Activated CD8-positive, alpha-beta memory T cell treated with anti-CD3 and anti-CD28 coated beads for 48 hours (primary cell): ENCODE data around the gene ALDOB.
"Not testable (repeated sequence)": the region's sequence is repeated elsewhere in the genome, so short reads cannot be mapped to it uniquely, and the experiment has no call there.

Experiments
- DNase-seq, 3 experiments: peaks; one replicate each; pipeline ENCODE4 v3.0.0-alpha.2; 2020; ENCODE audit warnings: low read depth in 2 of 3, low spot score in 2 of 3

Gene ALDOB

DNA sequence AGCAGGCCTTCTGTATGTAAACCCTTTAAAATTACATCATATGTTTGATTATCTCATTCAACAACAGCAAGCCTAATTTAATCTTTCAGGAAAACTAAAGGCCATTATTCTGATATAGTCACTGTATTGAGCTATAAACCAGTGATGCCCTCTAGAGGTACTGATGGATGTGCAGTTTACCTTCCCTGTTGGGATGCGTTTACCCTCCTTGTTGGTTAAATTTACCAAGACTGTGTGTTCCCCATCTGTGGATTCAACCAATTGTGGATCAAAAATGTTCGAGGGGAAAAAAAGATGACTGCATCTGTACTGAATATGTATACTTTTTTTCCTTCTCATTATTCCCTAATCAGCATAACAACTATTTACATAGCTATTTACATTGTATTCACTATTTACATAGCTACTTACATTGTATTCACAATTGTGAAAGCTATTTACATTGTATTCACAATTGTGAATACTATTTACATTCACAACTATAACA is 47.0 kb downstream of the ALDOB start:
- no peak for DNase-seq

DNA sequence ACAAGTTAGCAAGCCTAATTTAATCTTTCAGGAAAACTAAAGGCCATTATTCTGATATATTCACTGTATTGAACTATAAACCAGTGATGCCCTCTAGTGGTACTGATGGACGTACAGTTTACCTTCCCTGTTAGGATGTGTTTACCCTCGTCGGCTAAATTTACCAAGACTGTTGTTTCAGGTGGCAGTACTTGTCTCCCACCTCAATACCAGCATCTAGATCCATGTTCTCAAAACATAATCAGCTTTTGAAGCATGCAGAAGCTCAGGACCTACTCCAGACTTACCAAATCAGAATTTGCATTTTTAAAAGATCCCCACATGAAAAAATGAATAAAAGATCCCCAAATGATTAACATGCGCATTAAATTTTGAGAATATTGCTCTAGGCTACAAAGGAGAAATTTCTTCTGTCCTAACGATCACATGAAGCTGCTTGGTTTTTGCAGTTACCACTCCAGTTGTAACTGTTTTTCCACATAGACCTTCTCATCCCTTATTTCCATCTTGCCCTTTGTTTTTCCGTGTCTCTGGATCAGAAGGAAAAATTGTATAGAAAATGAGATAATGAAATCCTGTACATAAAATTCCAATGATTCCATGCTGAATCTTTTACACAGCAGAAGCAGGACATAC is 47.6 kb downstream of the ALDOB start:
- DNase-seq, result no peak

GRCh38 chr9:101384873-101385536 is 50.6 kb downstream of the ALDOB start, which contains the start of gene BAAT:
TSS of gene BAAT (minus strand) at chr9:101385006. CDS start at chr9:101371404, 13,602 bp downstream.
- DNase-seq, result not testable (repeated sequence)

- no peak for DNase-seq
Measured at GRCh38 chr9:101383361-101383760, 52.2 kb downstream of the ALDOB start.

- DNase-seq, result no peak
Measured at GRCh38 chr9:101381833-101382342, 53.7 kb downstream of the ALDOB start.

DNA sequence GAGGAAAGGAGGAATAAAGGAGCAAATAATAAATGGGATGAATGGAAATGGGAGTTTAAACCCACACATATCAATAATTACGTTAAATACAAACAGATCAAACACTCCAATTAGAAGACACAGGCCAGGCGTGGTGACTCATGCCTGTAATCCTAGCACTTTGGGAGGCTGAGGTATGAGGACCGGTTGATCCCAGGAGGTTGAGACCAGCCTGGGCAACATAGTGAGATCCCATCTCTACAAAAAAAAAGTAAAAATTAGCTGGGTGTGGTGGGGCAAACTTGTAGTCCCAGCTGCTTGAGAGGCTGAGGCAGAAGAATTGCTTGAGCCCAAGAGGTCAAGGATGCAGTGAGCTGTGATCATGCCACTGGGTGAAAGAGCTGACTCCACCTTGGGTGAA is 54.5 kb downstream of the ALDOB start:
- DNase-seq, result no peak

- DNase-seq, result no peak
Measured at GRCh38 chr9:101380295-101380694, 55.3 kb downstream of the ALDOB start.

- no peak for DNase-seq
Measured at GRCh38 chr9:101376111-101376848, 59.3 kb downstream of the ALDOB start.

DNA sequence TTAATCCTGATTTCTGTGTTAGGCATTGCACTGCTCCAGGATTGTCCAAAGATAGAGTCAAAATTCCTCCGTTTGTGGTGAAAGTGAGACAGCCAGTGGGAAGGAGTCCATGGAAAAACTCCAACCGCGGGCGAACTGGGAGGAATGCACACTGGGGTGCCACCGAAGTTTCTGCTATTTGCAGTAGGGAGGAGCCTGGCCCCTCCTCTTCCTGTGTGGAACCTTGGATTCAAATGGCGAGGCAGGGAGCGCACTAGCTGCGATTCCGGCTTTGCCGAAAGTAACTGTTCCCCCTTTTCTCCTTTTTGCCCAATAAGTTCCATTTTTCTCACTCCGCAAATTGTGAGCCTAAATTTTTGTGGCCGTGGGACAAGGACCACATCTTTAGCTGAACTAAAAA is 60.0 kb downstream of the ALDOB start:
- DNase-seq, result no peak

GRCh38 chr9:101372327-101373118 is 63.1 kb downstream of the ALDOB start:
- no peak for DNase-seq

- no peak for DNase-seq
Measured at GRCh38 chr9:101371813-101372212, 63.8 kb downstream of the ALDOB start.
